Kidney (tissue), 22 donors: ENCODE data around the gene P3H3. TPM values are rescaled to one million over a fixed set of nuclear protein-coding genes. Genes with fewer than 3 reads are reported as not detected.

Experiments
- DNase-seq, 5 donors: peaks; one replicate each; pipeline ENCODE4 v3.0.0-alpha.2; 2013 to 2020
- FAIRE-seq: peaks from 2 replicates; lab custom pipeline; 2012; peaks lifted over from hg19 to GRCh38; lab: Jason Lieb, UNC
- H3K27ac ChIP-seq, 2 donors: one replicate each; pipeline ENCODE4 v1.7.0; 2013; ENCODE audit warnings: low read depth in 2 of 2, low read length in 2 of 2, inconsistent platforms in 1 of 2
- H3K27me3 ChIP-seq: one replicate; pipeline ENCODE4 v1.7.1; 2013; ENCODE audit warnings: low read length, inconsistent platforms; ENCODE audit not compliant: control insufficient read depth, insufficient read depth
- H3K36me3 ChIP-seq, 3 donors: one replicate each; pipeline versions ENCODE4 v1.7.0 to v1.7.1; 2013; ENCODE audit warnings: low read length in 3 of 3, control low read depth in 1 of 3, inconsistent platforms in 1 of 3; ENCODE audit not compliant: insufficient read depth in 3 of 3, control insufficient read depth in 2 of 3
- H3K4me1 ChIP-seq, 3 donors: one replicate each; pipeline versions ENCODE4 v1.7.0 to v1.7.1; 2013; ENCODE audit warnings: low read length in 3 of 3, inconsistent platforms in 1 of 3, low read depth in 1 of 3; ENCODE audit not compliant: control insufficient read depth in 2 of 3, insufficient read depth in 2 of 3
- H3K4me3 ChIP-seq, 3 donors: one replicate each; pipeline versions ENCODE4 v1.7.0 to v1.8.1; 2013; ENCODE audit warnings: low read length in 3 of 3, control low read depth in 1 of 3, inconsistent platforms in 1 of 3
- H3K9ac ChIP-seq, 3 donors: one replicate each; pipeline versions ENCODE4 v1.7.0 to v1.7.1; 2013; ENCODE audit warnings: low read length in 3 of 3, control low read depth in 1 of 3, inconsistent platforms in 1 of 3
- H3K9me3 ChIP-seq, 3 donors: one replicate each; pipeline versions ENCODE4 v1.7.0 to v1.7.1; 2013; ENCODE audit warnings: low read length in 3 of 3, control low read depth in 1 of 3, inconsistent platforms in 1 of 3; ENCODE audit not compliant: control insufficient read depth in 2 of 3, insufficient read depth in 1 of 3
- intact Hi-C: fragments of 100-400 bp; cut with DNase I; formaldehyde crosslinking; loops from one replicate; pipeline ENCODE4 v1.11.1; 2022
- long read RNA-seq, 10 donors: library from polyadenylated mRNA in 1 of 10; unstranded in 1 of 10; transcript quantifications; one replicate each; pipeline ENCODE4 v2.0.0 and lab custom pipeline, GENCODE V29; 2021 to 2026
- polyA plus RNA-seq: library from polyadenylated mRNA; stranded (reverse); fragments of 350-450 nt; fragmentation: Illumina TruSeq; extraction: RNeasy Lipid Tissue Mini Kit (QIAGEN cat#74804); gene quantifications from one replicate; pipeline ENCODE4 v1.2.3, GENCODE V29; 2014; ENCODE audit warnings: low read depth, low replicate concordance; ENCODE audit not compliant: insufficient read depth
- total RNA-seq: library from RNA; stranded (reverse); fragmentation: NEBNext Ultra II Directional; extraction: Animal tissue kit (Norgen Biotek cat#: 25700); gene quantifications from one replicate; pipeline ENCODE4 v1.2.1, GENCODE V29; 2021
- TF ChIP-seq, protein P1 (sequence below): IDR thresholded peaks from 3 replicates; pipeline ENCODE4 v1.5.1; 2012; ENCODE audit warnings: mild to moderate bottlenecking, moderate library complexity, borderline replicate concordance; ENCODE audit not compliant: insufficient read depth; ENCODE audit errors: extremely low read depth
- donor health status: control.
- donor health status: control.
- donor health status: control.
- donor health status: control.
- donor health status: control.
- donor health status: DM: yes; HTN: yes; CAD: no.
- donor health status: Normal renal cell carcinoma (clear cell type).

Gene P3H3
- 17.0 TPM for total RNA-seq
- 18.5 TPM for polyA plus RNA-seq
- long read RNA-seq, donor 1, partial matches to known transcripts = 0 of 3 reads
- long read RNA-seq, donor 1, other reads (novel, unspliced or antisense) = 0 of 3 reads
- long read RNA-seq, donor 2, partial matches to known transcripts = 0 of 4 reads
- long read RNA-seq, donor 2, other reads (novel, unspliced or antisense) = 0 of 4 reads
- long read RNA-seq, donor 3, transcript P3H3-201 (15 exons, 2,632 nt) = major isoform, 5 of 5 reads
- long read RNA-seq, donor 3, partial matches to known transcripts = 0 of 5 reads
- long read RNA-seq, donor 3, other reads (novel, unspliced or antisense) = 0 of 5 reads
- long read RNA-seq, donor 4, partial matches to known transcripts = 0 of 1 reads
- long read RNA-seq, donor 4, other reads (novel, unspliced or antisense) = 0 of 1 reads
- long read RNA-seq, donor 5 = 0 reads
- long read RNA-seq, donor 6, partial matches to known transcripts = 0 of 1 reads
- long read RNA-seq, donor 6, other reads (novel, unspliced or antisense) = 0 of 1 reads
- long read RNA-seq, donor 7, transcript P3H3-201 (15 exons, 2,632 nt) = major isoform, 7 of 19 reads
- long read RNA-seq, donor 7, partial matches to known transcripts = 8 of 19 reads
- long read RNA-seq, donor 7, other reads (novel, unspliced or antisense) = 4 of 19 reads
- long read RNA-seq, donor 8, partial matches to known transcripts = 5 of 8 reads
- long read RNA-seq, donor 8, other reads (novel, unspliced or antisense) = 0 of 8 reads
- long read RNA-seq, donor 9, partial matches to known transcripts = 7 of 10 reads
- long read RNA-seq, donor 9, other reads (novel, unspliced or antisense) = 0 of 10 reads
- long read RNA-seq, donor 10, partial matches to known transcripts = 6 of 8 reads
- long read RNA-seq, donor 10, other reads (novel, unspliced or antisense) = 0 of 8 reads

GRCh38 chr12:6827982-6828780 lies at the start of gene P3H3:
P3H3 (plus strand) TSS chr12:6828407; CDS start chr12:6828441, 34 bp downstream.
- intact Hi-C loops = loop anchor here (10.0 kb wide), 1 partner anchor 73 kb away; the partner anchor contains the start of gene MLF2
- Histone ChIP-seq H3K36me3 (no peaks in the 10 kb centered on the region), H3K9ac (peak within 1 kb of the TSS; percentile 59 to 80 (median 68)), H3K4me1 (peaks cover 0 to 17% (median 0%) of the 10 kb centered on the region in 3 donors), H3K9me3 (no peaks in the 10 kb centered on the region), H3K27me3 (no peaks in the 10 kb centered on the region), H3K4me3 (peak within 1 kb of the TSS; percentile 47 to 81 (median 79)), H3K27ac (peak within 1 kb of the TSS; percentile 20 to 67)
- FAIRE-seq = no peak
- TF ChIP-seq, protein P1, sequence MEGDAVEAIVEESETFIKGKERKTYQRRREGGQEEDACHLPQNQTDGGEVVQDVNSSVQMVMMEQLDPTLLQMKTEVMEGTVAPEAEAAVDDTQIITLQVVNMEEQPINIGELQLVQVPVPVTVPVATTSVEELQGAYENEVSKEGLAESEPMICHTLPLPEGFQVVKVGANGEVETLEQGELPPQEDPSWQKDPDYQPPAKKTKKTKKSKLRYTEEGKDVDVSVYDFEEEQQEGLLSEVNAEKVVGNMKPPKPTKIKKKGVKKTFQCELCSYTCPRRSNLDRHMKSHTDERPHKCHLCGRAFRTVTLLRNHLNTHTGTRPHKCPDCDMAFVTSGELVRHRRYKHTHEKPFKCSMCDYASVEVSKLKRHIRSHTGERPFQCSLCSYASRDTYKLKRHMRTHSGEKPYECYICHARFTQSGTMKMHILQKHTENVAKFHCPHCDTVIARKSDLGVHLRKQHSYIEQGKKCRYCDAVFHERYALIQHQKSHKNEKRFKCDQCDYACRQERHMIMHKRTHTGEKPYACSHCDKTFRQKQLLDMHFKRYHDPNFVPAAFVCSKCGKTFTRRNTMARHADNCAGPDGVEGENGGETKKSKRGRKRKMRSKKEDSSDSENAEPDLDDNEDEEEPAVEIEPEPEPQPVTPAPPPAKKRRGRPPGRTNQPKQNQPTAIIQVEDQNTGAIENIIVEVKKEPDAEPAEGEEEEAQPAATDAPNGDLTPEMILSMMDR = no peak
- DNase-seq = peak; percentile 71 to 86 (median 84)

DNA sequence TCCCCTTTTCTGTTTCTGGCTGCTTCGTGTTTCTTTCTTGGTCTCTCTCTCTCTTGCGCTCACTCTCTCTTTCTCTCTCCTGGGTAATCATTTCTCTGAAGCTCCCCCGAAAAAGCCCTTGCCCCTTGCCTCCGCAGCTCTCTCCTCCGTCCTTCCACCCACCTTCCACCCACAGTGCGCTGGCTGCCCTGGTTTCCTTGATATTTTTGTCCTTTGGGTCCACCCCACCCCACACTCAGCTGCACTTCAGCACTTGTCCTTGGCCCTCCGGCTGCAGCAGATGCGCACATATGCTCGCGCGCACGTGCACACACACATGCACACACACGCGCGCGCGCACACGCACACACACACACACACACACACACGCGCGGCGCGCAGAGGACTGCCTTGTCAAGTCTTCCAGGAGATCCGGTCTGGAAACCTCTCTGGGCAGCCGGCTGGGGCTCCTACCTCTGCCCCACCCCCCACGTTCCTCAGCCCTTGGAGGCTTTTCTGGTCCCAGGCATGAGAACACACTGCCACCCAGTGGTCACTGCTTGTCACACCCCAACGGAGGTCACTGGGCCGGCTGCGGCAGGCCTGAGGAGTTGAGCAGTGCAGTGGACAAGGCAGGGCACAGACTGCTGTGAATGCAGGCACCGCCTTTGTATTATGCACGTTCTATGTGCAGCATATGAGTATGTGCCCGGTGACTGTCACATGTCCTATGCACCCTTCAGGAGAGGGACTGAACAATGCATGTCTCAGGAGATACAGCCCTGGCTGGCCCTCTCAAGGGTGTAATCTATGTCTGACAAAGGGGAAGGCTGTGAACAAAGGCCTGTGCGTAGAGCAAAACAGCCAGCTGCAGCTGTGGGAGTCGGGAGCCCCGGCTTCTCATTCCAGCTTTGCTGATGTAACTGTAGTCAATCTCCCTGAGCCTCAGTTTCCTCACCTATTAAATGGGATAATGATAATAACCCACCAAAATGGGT lies 49.3 kb upstream of the P3H3 start:
- intact Hi-C loops = no loop called here
- Histone ChIP-seq H3K27me3 (no peaks in the 10 kb centered on the region), H3K4me1 (peaks cover 0 to 15% (median 10%) of the 10 kb centered on the region in 3 donors), H3K27ac (peak overlapping the region; percentile 16 to 40), H3K9me3 (no peaks in the 10 kb centered on the region), H3K9ac (peak overlapping the region in 1 of 3 donors; percentile 30), H3K36me3 (no peaks in the 10 kb centered on the region), H3K4me3 (peak overlapping the region; percentile 9 to 57 (median 33))
- TF ChIP-seq, protein P1 = peak; percentile 97
- peak; percentile 80 for FAIRE-seq
- DNase-seq = peak; percentile 96 to 98 (median 97)
